ENCODE results near the gene SURF2. TPM values are rescaled to one million over a fixed set of nuclear protein-coding genes. Genes with fewer than 3 reads are reported as not detected.

The SURF2 gene
- total and polyA plus RNA-seq, 2 experiments from 2014 or later, result 6.3 to 23.4 TPM

DNA sequence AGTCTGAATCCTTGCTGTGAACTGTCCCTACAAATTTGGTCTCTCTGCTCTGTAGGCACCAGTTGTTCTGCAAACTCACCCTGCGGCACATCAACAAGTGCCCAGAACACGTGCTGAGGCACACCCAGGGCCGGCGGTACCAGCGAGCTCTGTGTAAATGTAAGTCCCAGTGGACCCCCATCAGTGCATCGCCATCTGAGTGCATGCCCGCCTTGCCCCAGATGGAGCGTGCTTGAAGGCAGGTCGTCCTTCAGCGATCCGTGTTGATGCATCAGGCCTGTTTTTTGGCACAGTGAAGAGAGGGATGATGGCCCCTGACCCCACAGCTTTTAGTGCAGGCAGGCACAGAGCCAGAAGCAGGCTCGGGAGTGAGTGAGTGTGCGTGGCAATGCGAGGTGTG lies 1.3 kb downstream of the SURF2 start:
- peaks cover 65% of the 10 kb centered on the region for H3K79me2 ChIP-seq (ENCODE audit: insufficient read depth)
- in situ Hi-C loops (cut with MboI), result no loop called here
- H3K36me3 ChIP-seq (ENCODE audit: low read depth), result peaks cover 26% of the 10 kb centered on the region; the same call in 1 of the 2 replicates
- H3K9me3 ChIP-seq (ENCODE audit: low read depth), result no peaks in the 10 kb centered on the region
- TF ChIP-seq EZH2phosphoT487 (IDR thresholded peaks at IDR 0.05; ENCODE audit: insufficient read depth, low read depth) (no peak), EZH2 (IDR thresholded peaks at IDR 0.05; ENCODE audit: insufficient read depth, poor library complexity, severe bottlenecking) (no peak)
- H3K4me2 ChIP-seq (ENCODE audit: unreplicated experiment), result no peak overlapping the region
- peaks cover 8% of the 10 kb centered on the region; the same call in 1 of the 2 replicates for H3K4me1 ChIP-seq (ENCODE audit: insufficient read depth)
- H3K27me3 ChIP-seq (replicated peaks; ENCODE audit: insufficient read depth), result no peaks in the 10 kb centered on the region
- peaks cover 62% of the 10 kb centered on the region for H3F3A ChIP-seq (ENCODE audit: insufficient read depth)
- H3K9me2 ChIP-seq (ENCODE audit: insufficient read depth), result no peaks in the 10 kb centered on the region
- H2AFZ ChIP-seq, result no peak overlapping the region
- no peaks in the 10 kb centered on the region for H4K20me1 ChIP-seq (ENCODE audit: insufficient read depth)
- no peak overlapping the region for H3K27ac ChIP-seq
- no peak for DNase-seq
- WGBS, 2 experiments (ENCODE audit: low coverage in 1 of 2, low lambda C conversion rate in 2 of 2, missing lambda C conversion rate in 2 of 2), result 78 to 84% methylated on average over 14 of the region's 14 CpGs
- no peak overlapping the region for H3K4me3 ChIP-seq
- no peak overlapping the region for H3K9ac ChIP-seq

DNA sequence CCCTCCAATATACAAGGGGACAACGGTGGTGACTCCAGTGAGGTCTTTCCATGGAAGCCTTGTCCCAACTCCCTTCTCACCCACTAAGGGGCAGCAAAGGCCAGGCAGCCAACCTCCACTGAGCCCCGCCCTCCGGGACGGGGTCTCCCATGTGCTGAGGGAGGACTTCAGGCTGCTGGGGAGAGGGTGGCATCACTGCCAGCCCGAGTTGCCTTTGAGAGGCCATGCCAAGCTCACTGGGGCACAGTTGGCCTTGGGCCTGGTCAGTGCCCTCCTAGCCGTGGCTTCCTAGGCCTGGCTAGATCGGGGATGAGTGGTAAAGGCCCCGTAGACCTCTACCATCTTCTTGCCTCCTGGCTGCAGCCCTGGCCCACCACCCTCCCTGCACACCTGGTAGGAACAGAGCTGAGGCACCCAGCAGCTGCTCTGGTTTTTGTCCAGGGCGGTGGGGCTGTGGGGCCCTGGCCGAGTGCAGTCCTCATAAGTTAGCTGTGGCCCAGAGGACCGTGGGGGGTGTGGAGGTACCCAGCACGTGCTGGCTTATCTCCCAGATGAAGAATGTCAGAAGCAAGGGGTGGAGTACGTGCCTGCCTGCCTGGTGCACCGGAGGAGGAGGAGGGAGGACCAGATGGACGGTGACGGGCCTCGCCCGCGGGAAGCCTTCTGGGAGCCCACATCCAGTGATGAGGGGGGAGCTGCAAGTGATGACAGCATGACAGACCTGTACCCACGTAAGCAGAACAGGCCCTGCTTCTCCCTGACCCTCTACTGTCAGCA lies 3.2 kb downstream of the SURF2 start:
- peak; percentile 46 for DNase-seq
- in situ Hi-C loops (cut with MboI), result no loop called here

DNA sequence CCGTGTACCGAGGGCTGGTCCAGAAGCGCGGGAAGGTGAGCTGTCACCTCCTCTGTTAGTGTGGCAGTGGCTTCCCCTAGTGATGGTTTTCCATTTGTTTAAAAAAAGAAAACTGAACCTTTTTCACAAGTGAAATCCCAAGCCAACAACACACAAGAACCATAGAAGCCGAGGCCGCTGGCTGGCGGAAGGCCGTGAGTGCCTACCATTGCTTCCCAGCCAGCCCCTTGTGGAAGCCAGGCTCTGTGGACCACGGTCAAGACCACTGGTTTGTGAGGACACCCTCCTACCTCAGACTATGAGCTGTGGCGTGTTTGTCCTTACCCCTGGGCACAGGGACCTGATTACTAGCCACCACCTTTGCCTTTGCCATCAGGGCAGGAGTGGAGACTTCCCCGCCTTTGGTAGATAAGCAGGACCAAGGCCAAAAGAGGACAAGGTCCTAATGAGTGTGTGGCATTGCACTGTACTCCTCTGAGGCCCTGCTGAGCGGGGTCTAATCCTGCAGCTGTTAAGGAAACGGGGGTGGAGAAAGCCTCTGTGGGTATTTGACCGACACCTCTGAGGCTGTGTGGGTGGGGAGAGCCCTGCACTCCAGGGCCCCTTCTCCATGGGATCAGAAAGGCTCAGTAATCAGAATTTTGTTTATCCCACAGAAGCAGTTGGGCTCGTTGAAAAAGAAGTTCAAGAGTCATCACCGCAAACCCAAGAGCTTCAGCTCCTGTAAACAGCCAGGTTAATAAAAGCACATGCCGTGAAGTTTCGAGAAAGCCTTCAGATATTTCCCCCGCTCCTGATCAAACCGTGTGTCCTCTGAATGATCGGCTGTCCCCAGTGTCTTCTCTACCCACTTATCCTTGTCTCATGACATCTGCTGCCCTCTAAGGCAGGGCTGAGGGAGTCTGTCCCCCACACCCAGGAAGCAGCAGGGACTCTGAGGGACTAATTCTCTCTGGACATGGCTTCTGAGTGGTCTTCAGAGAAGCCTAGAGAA lies 4.3 kb downstream of the SURF2 start:
- Histone ChIP-seq H3K36me3 (ENCODE audit: low read depth) (peaks cover 48% of the 10 kb centered on the region), H2AFZ (no peak overlapping the region), H3K79me2 (ENCODE audit: insufficient read depth) (peaks cover 80% of the 10 kb centered on the region), H3K4me1 (ENCODE audit: insufficient read depth) (no peaks in the 10 kb centered on the region), H3K27ac (no peak overlapping the region; the same call in 1 of the 2 replicates), H3K4me2 (ENCODE audit: unreplicated experiment) (no peak overlapping the region), H3K9me2 (ENCODE audit: insufficient read depth) (no peaks in the 10 kb centered on the region), H3K27me3 (replicated peaks; ENCODE audit: insufficient read depth) (no peaks in the 10 kb centered on the region), H4K20me1 (ENCODE audit: insufficient read depth) (0 out of 2 replicates have a peak, but pooled peaks cover 2% of the 10 kb centered on the region), H3F3A (ENCODE audit: insufficient read depth) (peaks cover 52% of the 10 kb centered on the region), H3K9me3 (ENCODE audit: low read depth) (no peaks in the 10 kb centered on the region), H3K4me3 (no peak overlapping the region), H3K9ac (peak overlapping the region; percentile 28)
- no peak for DNase-seq
- 78 to 81% methylated on average over 21 of the region's 21 CpGs for WGBS, 2 experiments (ENCODE audit: low coverage in 1 of 2, low lambda C conversion rate in 2 of 2, missing lambda C conversion rate in 2 of 2)
- in situ Hi-C loops (cut with MboI), result no loop called here
- TF ChIP-seq EZH2 (IDR thresholded peaks at IDR 0.05; ENCODE audit: insufficient read depth, poor library complexity, severe bottlenecking) (no peak), EZH2phosphoT487 (IDR thresholded peaks at IDR 0.05; ENCODE audit: insufficient read depth, low read depth) (no peak)

More for the DNA sequence above, 3.2 kb downstream of the SURF2 start:
- peaks cover 80% of the 10 kb centered on the region for H3K79me2 ChIP-seq (ENCODE audit: insufficient read depth)
- no peak overlapping the region; the same call in 1 of the 2 replicates for H3K27ac ChIP-seq
- H3K4me2 ChIP-seq (ENCODE audit: unreplicated experiment), result no peak overlapping the region
- H3K9ac ChIP-seq, result peak overlapping the region; percentile 7; the same call in 1 of the 2 replicates
- H3K9me2 ChIP-seq (ENCODE audit: insufficient read depth), result no peaks in the 10 kb centered on the region
- no peaks in the 10 kb centered on the region for H3K9me3 ChIP-seq (ENCODE audit: low read depth)
- H3K4me1 ChIP-seq (ENCODE audit: insufficient read depth), result peaks cover 8% of the 10 kb centered on the region; the same call in 1 of the 2 replicates
- 45 to 50% methylated on average over 19 to 20 of the region's 20 CpGs for WGBS, 2 experiments (ENCODE audit: low coverage in 1 of 2, low lambda C conversion rate in 2 of 2, missing lambda C conversion rate in 2 of 2)
- TF ChIP-seq EZH2phosphoT487 (IDR thresholded peaks at IDR 0.05; ENCODE audit: insufficient read depth, low read depth), result no peak
- no peak for TF ChIP-seq EZH2 (IDR thresholded peaks at IDR 0.05; ENCODE audit: insufficient read depth, poor library complexity, severe bottlenecking)
- no peaks in the 10 kb centered on the region for H4K20me1 ChIP-seq (ENCODE audit: insufficient read depth)
- peaks cover 44% of the 10 kb centered on the region for H3K36me3 ChIP-seq (ENCODE audit: low read depth)
- no peak overlapping the region for H3K4me3 ChIP-seq
- H3F3A ChIP-seq (ENCODE audit: insufficient read depth), result peaks cover 56% of the 10 kb centered on the region
- no peak overlapping the region for H2AFZ ChIP-seq
- H3K27me3 ChIP-seq (replicated peaks; ENCODE audit: insufficient read depth), result no peaks in the 10 kb centered on the region

- in situ Hi-C loops (cut with MboI), result no loop called here
- peaks cover 85% of the 10 kb centered on the region for H3K79me2 ChIP-seq (ENCODE audit: insufficient read depth)
- peaks cover 9% of the 10 kb centered on the region; the same call in 1 of the 2 replicates for H4K20me1 ChIP-seq (ENCODE audit: insufficient read depth)
Observed at GRCh38 chr9:133361507-133362092, 5.2 kb downstream of the SURF2 start.

More at GRCh38 chr9:133361507-133362092, 5.2 kb downstream of the SURF2 start:
- H3K4me3 ChIP-seq, result no peak overlapping the region
- DNase-seq, result no peak
- no peak overlapping the region for H2AFZ ChIP-seq
- H3K27ac ChIP-seq, result no peak overlapping the region
- no peaks in the 10 kb centered on the region for H3K9me2 ChIP-seq (ENCODE audit: insufficient read depth)
- 81 to 89% methylated on average over 13 of the region's 13 CpGs for WGBS, 2 experiments (ENCODE audit: low coverage in 1 of 2, low lambda C conversion rate in 2 of 2, missing lambda C conversion rate in 2 of 2)
- H3F3A ChIP-seq (ENCODE audit: insufficient read depth), result peaks cover 51% of the 10 kb centered on the region
- H3K9ac ChIP-seq, result 0 out of 2 replicates have a peak overlapping the region, but pooled peaks have one; percentile 28
- peaks cover 57% of the 10 kb centered on the region for H3K36me3 ChIP-seq (ENCODE audit: low read depth)
- no peaks in the 10 kb centered on the region for H3K4me1 ChIP-seq (ENCODE audit: insufficient read depth)
- H3K9me3 ChIP-seq (ENCODE audit: low read depth), result no peaks in the 10 kb centered on the region
- TF ChIP-seq EZH2phosphoT487 (IDR thresholded peaks at IDR 0.05; ENCODE audit: insufficient read depth, low read depth), result no peak
- no peak for TF ChIP-seq EZH2 (IDR thresholded peaks at IDR 0.05; ENCODE audit: insufficient read depth, poor library complexity, severe bottlenecking)
- H3K4me2 ChIP-seq (ENCODE audit: unreplicated experiment), result no peak overlapping the region
- H3K27me3 ChIP-seq (replicated peaks; ENCODE audit: insufficient read depth), result no peaks in the 10 kb centered on the region

All from GM23248 (cell line).